Cardiac fibroblast (primary cell): ENCODE results near the gene CHIA.

Experiments used
- DNase-seq, 2 donors: peaks; one replicate each; pipeline versions ENCODE4 v3.0.0 to v3.0.0-alpha.2; 2010; ENCODE audit warnings: low read depth in 2 of 2
- H3K4me3 ChIP-seq, 2 donors: replicated peaks in 1 of 2; 1 replicate in 1 of 2; 2 replicates in 1 of 2; pipeline ENCODE4 v1.5.1; 2011; ENCODE audit warnings: low read depth in 2 of 2, low read length in 2 of 2, mild to moderate bottlenecking in 2 of 2, moderate library complexity in 1 of 2
- CTCF ChIP-seq: IDR thresholded peaks from one replicate; pipeline ENCODE4 v1.5.1; 2011; ENCODE audit warnings: low read depth, mild to moderate bottlenecking, low read length, inconsistent platforms

Gene CHIA

GRCh38 chr1:111361761-111362160 lies 71.1 kb downstream of the CHIA start:
- TF ChIP-seq CTCF = no peak
- no peak overlapping the region for H3K4me3 ChIP-seq
- DNase-seq = peak in 1 of 2 donors; percentile 8

- TF ChIP-seq CTCF = no peak
- no peak overlapping the region for H3K4me3 ChIP-seq
- peak in 1 of 2 donors; percentile 3 for DNase-seq
Observed at GRCh38 chr1:111364690-111365089, 74.0 kb downstream of the CHIA start.

GRCh38 chr1:111366256-111366655 lies 75.6 kb downstream of the CHIA start:
- TF ChIP-seq CTCF = no peak
- DNase-seq = peak; percentile 11 to 34

GRCh38 chr1:111369177-111369576 lies 78.5 kb downstream of the CHIA start:
- TF ChIP-seq CTCF = no peak
- DNase-seq = peak; percentile 13 to 40
- H3K4me3 ChIP-seq = no peak overlapping the region

More at GRCh38 chr1:111366256-111366655, 75.6 kb downstream of the CHIA start:
- H3K4me3 ChIP-seq = no peak overlapping the region

- no peak overlapping the region for H3K4me3 ChIP-seq
- DNase-seq = no peak
- TF ChIP-seq CTCF = no peak
Observed at GRCh38 chr1:111369645-111370044, 79.0 kb downstream of the CHIA start.
